Endothelial cell of umbilical vein (primary cell): ENCODE results near the gene NPNT.

ENCODE experiments used
- EZH2 ChIP-seq: IDR thresholded peaks from 2 replicates; pipeline ENCODE4 v1.6.1; 2012; ENCODE audit warnings: borderline replicate concordance, low read depth, mild to moderate bottlenecking, moderate library complexity, low read length, inconsistent platforms; ENCODE audit not compliant: severe bottlenecking
- FOS ChIP-seq: IDR thresholded peaks from 2 replicates; pipeline ENCODE4 v1.6.1; 2011; ENCODE audit warnings: mild to moderate bottlenecking, low read length, moderate library complexity, borderline replicate concordance; ENCODE audit not compliant: insufficient read depth
- GATA2 ChIP-seq: IDR thresholded peaks from 2 replicates; pipeline ENCODE4 v1.7.0; 2011; ENCODE audit warnings: low read depth, mild to moderate bottlenecking, moderate library complexity, mixed read lengths, low read length; ENCODE audit not compliant: insufficient read length, insufficient read depth
- JUN ChIP-seq: IDR thresholded peaks from 2 replicates; pipeline ENCODE4 v1.6.1; 2011; ENCODE audit warnings: borderline replicate concordance, low read depth; ENCODE audit not compliant: insufficient read length, insufficient read depth
- MYC ChIP-seq: IDR thresholded peaks from one replicate; pipeline ENCODE4 v1.6.1; 2011; ENCODE audit warnings: mild to moderate bottlenecking, low read depth, low read length
- POLR2A ChIP-seq: IDR thresholded peaks from 2 replicates; pipeline ENCODE4 v1.6.1; 2012; ENCODE audit warnings: low read depth, mild to moderate bottlenecking, control low read depth, low read length
- POLR2AphosphoS5 ChIP-seq: IDR thresholded peaks from 2 replicates; pipeline ENCODE4 v1.6.1; 2012; ENCODE audit warnings: low read depth, mild to moderate bottlenecking, control low read depth, low read length, moderate library complexity; ENCODE audit not compliant: insufficient read depth
- TF ChIP-seq, protein P1 (sequence below), 2 donors: IDR thresholded peaks; 1 replicate in 1 of 2; 2 replicates in 1 of 2; pipeline ENCODE4 v1.5.1; 2011; ENCODE audit warnings: low read length in 2 of 2, mild to moderate bottlenecking in 2 of 2, moderate library complexity in 2 of 2, control low read depth in 1 of 2, inconsistent platforms in 1 of 2, low read depth in 1 of 2; ENCODE audit not compliant: insufficient read depth in 1 of 2; ENCODE audit errors: extremely low read depth in 1 of 2
- TF ChIP-seq, protein P2 (sequence below): IDR thresholded peaks from 2 replicates; pipeline ENCODE4 v1.6.1; 2011; ENCODE audit not compliant: insufficient read depth, insufficient read length

DNA sequence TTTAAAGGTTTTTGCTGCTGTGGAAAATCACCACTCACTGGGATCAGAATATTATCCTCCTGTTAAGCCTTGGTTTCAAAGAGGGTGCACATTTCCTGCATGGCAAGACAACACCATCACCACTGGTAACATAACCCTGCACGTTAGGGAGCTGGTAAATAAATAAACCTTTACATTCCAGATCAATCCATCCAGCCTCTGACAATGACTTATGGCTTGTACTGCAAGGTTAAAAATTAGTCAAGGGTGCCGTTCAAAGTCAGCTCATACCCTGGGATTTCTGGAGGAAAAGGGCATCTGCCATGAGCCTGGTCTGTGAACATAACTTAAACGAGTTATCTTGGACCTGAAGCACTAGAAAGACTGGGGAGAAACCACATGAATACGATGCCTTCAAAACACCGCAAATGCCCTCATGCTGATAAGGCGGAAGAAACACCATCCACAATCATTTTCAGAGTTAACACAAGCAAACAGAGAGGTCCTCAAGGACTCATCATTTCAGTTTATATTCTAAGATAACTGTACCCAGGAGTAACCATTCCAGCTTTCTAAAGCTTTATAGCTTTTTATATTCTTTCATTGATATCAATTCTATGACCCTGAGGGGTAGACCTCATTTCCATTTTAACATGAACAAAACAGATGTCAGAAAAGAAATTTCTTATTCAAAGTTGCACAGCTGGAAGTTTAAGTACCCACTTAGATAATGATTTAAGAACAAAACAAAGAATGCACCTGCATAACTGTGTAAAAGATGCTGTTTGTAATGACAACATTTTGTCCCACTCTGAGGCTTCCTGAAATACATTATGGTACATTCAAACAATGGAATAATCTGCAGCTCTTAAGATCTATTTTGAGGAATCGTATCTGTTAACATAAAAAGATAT lies 103.1 kb downstream of the NPNT start:
- no peak for TF ChIP-seq EZH2
- TF ChIP-seq, protein P1, sequence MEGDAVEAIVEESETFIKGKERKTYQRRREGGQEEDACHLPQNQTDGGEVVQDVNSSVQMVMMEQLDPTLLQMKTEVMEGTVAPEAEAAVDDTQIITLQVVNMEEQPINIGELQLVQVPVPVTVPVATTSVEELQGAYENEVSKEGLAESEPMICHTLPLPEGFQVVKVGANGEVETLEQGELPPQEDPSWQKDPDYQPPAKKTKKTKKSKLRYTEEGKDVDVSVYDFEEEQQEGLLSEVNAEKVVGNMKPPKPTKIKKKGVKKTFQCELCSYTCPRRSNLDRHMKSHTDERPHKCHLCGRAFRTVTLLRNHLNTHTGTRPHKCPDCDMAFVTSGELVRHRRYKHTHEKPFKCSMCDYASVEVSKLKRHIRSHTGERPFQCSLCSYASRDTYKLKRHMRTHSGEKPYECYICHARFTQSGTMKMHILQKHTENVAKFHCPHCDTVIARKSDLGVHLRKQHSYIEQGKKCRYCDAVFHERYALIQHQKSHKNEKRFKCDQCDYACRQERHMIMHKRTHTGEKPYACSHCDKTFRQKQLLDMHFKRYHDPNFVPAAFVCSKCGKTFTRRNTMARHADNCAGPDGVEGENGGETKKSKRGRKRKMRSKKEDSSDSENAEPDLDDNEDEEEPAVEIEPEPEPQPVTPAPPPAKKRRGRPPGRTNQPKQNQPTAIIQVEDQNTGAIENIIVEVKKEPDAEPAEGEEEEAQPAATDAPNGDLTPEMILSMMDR (IDR thresholded peaks at IDR 0.05; ENCODE audit: extremely low read depth in 1 of 2, insufficient read depth in 1 of 2, low read depth in 1 of 2, low read length in 2 of 2): no peak
- TF ChIP-seq POLR2AphosphoS5: no peak
- no peak for TF ChIP-seq MYC
- TF ChIP-seq POLR2A: no peak
- no peak for TF ChIP-seq JUN
- TF ChIP-seq, protein P2, sequence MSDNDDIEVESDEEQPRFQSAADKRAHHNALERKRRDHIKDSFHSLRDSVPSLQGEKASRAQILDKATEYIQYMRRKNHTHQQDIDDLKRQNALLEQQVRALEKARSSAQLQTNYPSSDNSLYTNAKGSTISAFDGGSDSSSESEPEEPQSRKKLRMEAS: no peak
- TF ChIP-seq GATA2: no peak
- TF ChIP-seq FOS: no peak
